Esophagus squamous epithelium (tissue), 4 donors: ENCODE measurements around the gene UBE2L3.
"Not testable (repeated sequence)": the region's sequence is repeated elsewhere in the genome, so short reads cannot be mapped to it uniquely, and the experiment has no call there.

Experiments
- POLR2A ChIP-seq, 4 donors: fragments of 450-650 bp; IDR thresholded peaks; one replicate each; pipeline ENCODE4 v1.6.1; 2017; ENCODE audit warnings: antibody characterized with exemption in 4 of 4, mild to moderate bottlenecking in 4 of 4, moderate library complexity in 3 of 4
- TF ChIP-seq, protein P1 (sequence below), 6 experiments: fragments of 450-650 bp in 4 of 6; fragments of 200-600 bp in 2 of 6; sonication (generic) in 2 of 6; IDR thresholded peaks; one replicate each; pipeline ENCODE4 v1.5.1; 2016 to 2019; ENCODE audit warnings: antibody characterized with exemption in 6 of 6, mild to moderate bottlenecking in 4 of 6, moderate library complexity in 4 of 6

DNA sequence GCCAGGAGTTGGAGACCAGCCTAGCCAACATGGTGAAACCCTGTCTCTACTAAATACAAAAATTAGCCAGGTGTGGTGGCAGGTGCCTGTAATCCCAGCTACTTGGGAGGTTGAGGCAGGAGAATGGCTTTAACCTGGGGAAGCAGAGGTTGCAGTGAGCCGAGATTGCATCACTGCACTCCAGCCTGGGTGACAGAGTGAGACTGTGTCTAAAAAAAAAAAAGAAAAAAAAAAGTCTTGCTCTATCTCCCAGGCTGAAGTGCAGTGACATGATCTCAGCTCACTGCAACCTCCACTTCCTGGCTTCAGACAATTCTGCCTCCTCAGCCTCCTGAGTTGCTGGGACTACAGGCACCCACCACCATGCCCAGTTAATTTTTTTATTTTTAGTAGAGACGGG lies 69.9 kb downstream of the UBE2L3 start:
- TF ChIP-seq, protein P1, sequence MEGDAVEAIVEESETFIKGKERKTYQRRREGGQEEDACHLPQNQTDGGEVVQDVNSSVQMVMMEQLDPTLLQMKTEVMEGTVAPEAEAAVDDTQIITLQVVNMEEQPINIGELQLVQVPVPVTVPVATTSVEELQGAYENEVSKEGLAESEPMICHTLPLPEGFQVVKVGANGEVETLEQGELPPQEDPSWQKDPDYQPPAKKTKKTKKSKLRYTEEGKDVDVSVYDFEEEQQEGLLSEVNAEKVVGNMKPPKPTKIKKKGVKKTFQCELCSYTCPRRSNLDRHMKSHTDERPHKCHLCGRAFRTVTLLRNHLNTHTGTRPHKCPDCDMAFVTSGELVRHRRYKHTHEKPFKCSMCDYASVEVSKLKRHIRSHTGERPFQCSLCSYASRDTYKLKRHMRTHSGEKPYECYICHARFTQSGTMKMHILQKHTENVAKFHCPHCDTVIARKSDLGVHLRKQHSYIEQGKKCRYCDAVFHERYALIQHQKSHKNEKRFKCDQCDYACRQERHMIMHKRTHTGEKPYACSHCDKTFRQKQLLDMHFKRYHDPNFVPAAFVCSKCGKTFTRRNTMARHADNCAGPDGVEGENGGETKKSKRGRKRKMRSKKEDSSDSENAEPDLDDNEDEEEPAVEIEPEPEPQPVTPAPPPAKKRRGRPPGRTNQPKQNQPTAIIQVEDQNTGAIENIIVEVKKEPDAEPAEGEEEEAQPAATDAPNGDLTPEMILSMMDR (IDR thresholded peaks at IDR 0.05) = not testable (repeated sequence)
- not testable (repeated sequence) for TF ChIP-seq POLR2A (IDR thresholded peaks at IDR 0.05)
